Osteocyte (in vitro differentiated cells): ENCODE data around the gene ACP3. TPM values are rescaled to one million over a fixed set of nuclear protein-coding genes. Genes with fewer than 3 reads are reported as not detected.

Source experiments
- DNase-seq: peaks from one replicate; pipeline ENCODE4 v3.0.0; 2021; ENCODE audit warnings: mixed read lengths; ENCODE audit not compliant: unreplicated experiment; ENCODE audit errors: extremely low spot score
- H3K27ac Mint-ChIP-seq: one replicate; pipeline ENCODE4 v1.8.0; 2021; ENCODE audit warnings: mild to moderate bottlenecking, mixed read lengths; ENCODE audit not compliant: unreplicated experiment
- H3K27me3 Mint-ChIP-seq: one replicate; pipeline ENCODE4 v1.8.0; 2021; ENCODE audit warnings: mixed read lengths; ENCODE audit not compliant: unreplicated experiment
- H3K36me3 Mint-ChIP-seq: one replicate; pipeline ENCODE4 v1.8.0; 2021; ENCODE audit warnings: mixed read lengths; ENCODE audit not compliant: unreplicated experiment
- H3K4me1 Mint-ChIP-seq: one replicate; pipeline ENCODE4 v1.8.0; 2021; ENCODE audit warnings: mixed read lengths; ENCODE audit not compliant: unreplicated experiment
- H3K4me3 Mint-ChIP-seq: one replicate; pipeline ENCODE4 v1.8.0; 2021; ENCODE audit warnings: mild to moderate bottlenecking, moderate library complexity, mixed read lengths; ENCODE audit not compliant: unreplicated experiment
- H3K9me3 Mint-ChIP-seq: one replicate; pipeline ENCODE4 v1.8.0; 2021; ENCODE audit warnings: mixed read lengths; ENCODE audit not compliant: unreplicated experiment
- CTCF ChIP-seq: fragments of 200-600 bp; sonication (generic); IDR thresholded peaks from 2 replicates; pipeline ENCODE4 v1.5.0; 2021; ENCODE audit warnings: antibody characterized with exemption, mild to moderate bottlenecking, moderate library complexity
- total RNA-seq: library from RNA; stranded (reverse); gene quantifications from 2 replicates; pipeline ENCODE4 v1.2.1, GENCODE V29; 2021

The ACP3 gene
- total RNA-seq, 1 donor from 2014 or later, result not detected

- no peaks in the 10 kb centered on the region for H3K9me3 Mint-ChIP-seq
- H3K4me1 Mint-ChIP-seq, result no peaks in the 10 kb centered on the region
- no peak for DNase-seq
- peaks cover 2% of the 10 kb centered on the region for H3K27me3 Mint-ChIP-seq
- no peak for TF ChIP-seq CTCF
- H3K4me3 Mint-ChIP-seq, result no peak overlapping the region
- no peaks in the 10 kb centered on the region for H3K36me3 Mint-ChIP-seq
- no peak overlapping the region for H3K27ac Mint-ChIP-seq
These were observed 5.9 kb upstream of the ACP3 start for GRCh38 chr3:132311316-132311715.

GRCh38 chr3:132311841-132312240 is 5.4 kb upstream of the ACP3 start:
- H3K27ac Mint-ChIP-seq, result no peak overlapping the region
- no peak for TF ChIP-seq CTCF
- no peaks in the 10 kb centered on the region for H3K36me3 Mint-ChIP-seq
- DNase-seq, result no peak
- no peak overlapping the region for H3K4me3 Mint-ChIP-seq
- H3K4me1 Mint-ChIP-seq, result no peaks in the 10 kb centered on the region
- H3K9me3 Mint-ChIP-seq, result no peaks in the 10 kb centered on the region
- H3K27me3 Mint-ChIP-seq, result peaks cover 2% of the 10 kb centered on the region

GRCh38 chr3:132315851-132316250 is 1.4 kb upstream of the ACP3 start:
- no peaks in the 10 kb centered on the region for H3K36me3 Mint-ChIP-seq
- H3K27ac Mint-ChIP-seq, result no peak overlapping the region
- H3K9me3 Mint-ChIP-seq, result no peaks in the 10 kb centered on the region
- H3K4me3 Mint-ChIP-seq, result no peak overlapping the region
- no peak for TF ChIP-seq CTCF
- no peaks in the 10 kb centered on the region for H3K4me1 Mint-ChIP-seq
- H3K27me3 Mint-ChIP-seq, result peaks cover 10% of the 10 kb centered on the region
- no peak for DNase-seq

- H3K4me3 Mint-ChIP-seq, result no peak overlapping the region
- peaks cover 14% of the 10 kb centered on the region for H3K27me3 Mint-ChIP-seq
- TF ChIP-seq CTCF, result no peak
- H3K4me1 Mint-ChIP-seq, result no peaks in the 10 kb centered on the region
- no peak overlapping the region for H3K27ac Mint-ChIP-seq
- no peaks in the 10 kb centered on the region for H3K9me3 Mint-ChIP-seq
- no peak for DNase-seq
- no peaks in the 10 kb centered on the region for H3K36me3 Mint-ChIP-seq
These were observed 1.2 kb downstream of the ACP3 start for GRCh38 chr3:132318451-132318850.

GRCh38 chr3:132321304-132321703 is 4.1 kb downstream of the ACP3 start:
- TF ChIP-seq CTCF, result no peak
- H3K9me3 Mint-ChIP-seq, result no peaks in the 10 kb centered on the region
- H3K27me3 Mint-ChIP-seq, result peaks cover 14% of the 10 kb centered on the region
- no peaks in the 10 kb centered on the region for H3K36me3 Mint-ChIP-seq
- no peak overlapping the region for H3K27ac Mint-ChIP-seq
- DNase-seq, result no peak
- no peaks in the 10 kb centered on the region for H3K4me1 Mint-ChIP-seq
- no peak overlapping the region for H3K4me3 Mint-ChIP-seq
